HG02642 (cell line): ENCODE results near the gene CHST10.

Source experiments
- ATAC-seq: cut with Tn5 transposase; IDR thresholded peaks from one replicate; pipeline ENCODE4 v1.9.1; 2021; ENCODE audit warnings: mild to moderate bottlenecking; ENCODE audit not compliant: unreplicated experiment, poor library complexity

The CHST10 gene

DNA sequence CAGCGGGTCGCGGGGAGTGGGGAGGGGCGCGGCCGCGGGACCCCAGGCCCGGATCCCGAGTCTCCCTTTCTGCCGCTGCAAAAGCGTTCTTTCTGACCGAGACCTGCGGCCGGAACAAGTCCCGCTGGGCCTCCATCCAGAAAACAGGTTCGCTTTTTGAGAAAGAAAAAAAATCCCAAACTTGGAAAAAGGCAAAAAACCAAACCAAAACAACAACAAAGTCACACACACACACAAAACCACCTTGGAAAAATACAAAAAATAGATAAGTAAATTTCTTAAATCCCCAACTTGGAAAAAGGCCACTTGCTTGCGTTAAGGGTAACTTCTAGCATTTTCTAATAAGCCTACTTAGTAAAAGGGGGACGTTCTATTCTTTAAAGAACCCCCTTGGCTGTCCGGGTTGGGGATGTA, 250 bp upstream of the CHST10 start:
- no peak for ATAC-seq

GRCh38 chr2:100416397-100416934, 1.0 kb downstream of the CHST10 start:
- ATAC-seq, result no peak

DNA sequence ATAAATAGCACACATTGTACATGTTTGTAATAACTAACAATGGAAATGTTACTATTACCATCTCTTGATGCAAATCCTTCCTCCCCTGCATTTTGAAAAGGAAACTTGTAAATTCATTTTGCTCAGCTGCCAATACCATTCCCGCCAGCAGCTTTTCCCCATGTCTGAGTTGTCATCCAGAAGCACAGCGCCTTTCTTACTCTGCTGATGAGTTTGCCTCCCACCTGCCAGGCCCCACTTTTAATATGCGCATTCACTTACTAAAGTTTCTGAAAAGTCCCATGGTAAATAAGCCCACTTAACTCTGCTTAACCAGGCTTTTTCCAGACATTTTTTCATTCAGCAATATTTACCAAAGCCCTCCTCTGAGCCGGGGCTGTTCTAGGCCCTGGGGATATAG, 3.9 kb downstream of the CHST10 start:
- ATAC-seq, result no peak

DNA sequence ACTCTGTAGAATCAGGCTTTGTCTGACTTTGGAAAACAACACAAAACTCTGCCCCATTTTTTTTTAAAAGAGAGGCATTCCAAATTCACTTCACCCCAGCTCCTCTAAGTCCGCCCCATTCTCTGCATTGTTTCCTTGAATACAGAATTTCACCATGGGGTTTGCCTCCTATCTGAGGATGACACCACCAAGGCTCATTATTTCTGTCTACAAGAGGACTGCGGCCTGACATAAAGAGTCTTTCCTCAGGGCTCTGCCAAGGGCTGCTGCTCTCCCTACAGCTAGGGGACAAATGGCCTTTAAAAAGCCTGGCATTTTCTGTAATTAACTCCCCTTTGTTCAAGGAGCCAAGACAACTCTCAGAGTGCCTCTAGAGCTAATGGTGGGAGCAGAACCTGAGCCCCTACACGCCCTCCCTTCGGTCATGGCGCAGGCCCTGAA, 4.6 kb downstream of the CHST10 start:
- no peak for ATAC-seq

DNA sequence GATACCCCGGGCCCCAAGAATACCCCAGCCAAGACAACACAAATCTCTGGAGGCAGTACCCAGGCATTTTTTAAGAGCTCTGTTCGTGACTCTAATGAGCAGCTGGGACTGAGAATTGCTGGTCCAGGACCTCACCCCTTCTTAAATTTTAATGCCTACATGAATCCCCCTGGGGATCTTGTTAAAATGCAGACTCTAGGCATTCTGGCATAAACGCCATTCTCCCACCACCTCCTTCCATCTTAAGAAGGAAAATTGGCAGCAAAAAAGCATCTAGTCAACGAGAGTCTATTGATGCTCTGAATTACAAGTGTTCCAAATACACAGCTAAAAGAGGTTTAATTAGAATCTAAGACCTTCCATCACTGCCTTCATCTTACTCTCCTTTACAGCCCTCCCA, 5.0 kb downstream of the CHST10 start:
- ATAC-seq, result no peak

DNA sequence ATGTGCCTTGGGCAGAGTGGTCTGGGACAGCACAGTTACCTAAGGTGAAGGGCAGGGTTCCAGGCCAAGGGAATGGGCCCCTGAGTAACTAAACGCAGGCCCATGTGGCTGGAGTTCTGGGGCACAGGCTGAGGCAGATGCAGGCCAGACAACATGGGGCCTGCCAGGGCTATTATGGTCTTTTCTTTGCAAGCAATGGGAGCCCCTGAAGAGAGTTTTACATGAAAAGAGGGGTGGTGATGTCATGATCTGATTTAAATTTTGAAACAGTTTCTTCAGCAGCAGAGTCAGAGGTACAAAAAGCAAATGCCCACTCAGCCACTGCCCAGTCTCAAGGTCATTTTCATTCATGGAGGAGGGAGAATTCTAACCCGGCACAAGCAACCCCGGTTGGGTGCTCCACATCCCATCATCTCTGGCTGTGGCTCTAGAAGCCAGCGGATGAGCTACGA, 5.6 kb downstream of the CHST10 start:
- ATAC-seq, result no peak

GRCh38 chr2:100409975-100410647, 7.4 kb downstream of the CHST10 start:
- no peak for ATAC-seq

DNA sequence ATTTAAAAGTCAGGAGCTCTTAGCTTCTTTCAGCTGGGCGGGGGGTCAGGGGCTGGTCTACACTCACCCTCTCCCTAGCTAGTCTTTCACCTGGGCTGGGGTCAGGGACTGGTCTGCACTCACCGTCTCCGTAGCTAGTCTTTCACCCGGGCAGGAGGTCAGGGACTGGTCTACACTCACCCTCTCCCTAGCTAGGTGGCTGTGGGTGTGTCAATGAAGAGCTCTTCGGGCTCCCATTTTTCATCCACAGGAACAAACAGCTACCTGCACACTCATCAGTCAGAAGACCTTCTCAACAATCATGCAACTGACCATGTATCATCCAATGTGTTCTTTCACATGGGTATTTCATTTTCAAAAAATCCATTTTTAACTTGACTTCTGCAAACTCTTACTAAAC, 8.0 kb downstream of the CHST10 start:
- no peak for ATAC-seq

DNA sequence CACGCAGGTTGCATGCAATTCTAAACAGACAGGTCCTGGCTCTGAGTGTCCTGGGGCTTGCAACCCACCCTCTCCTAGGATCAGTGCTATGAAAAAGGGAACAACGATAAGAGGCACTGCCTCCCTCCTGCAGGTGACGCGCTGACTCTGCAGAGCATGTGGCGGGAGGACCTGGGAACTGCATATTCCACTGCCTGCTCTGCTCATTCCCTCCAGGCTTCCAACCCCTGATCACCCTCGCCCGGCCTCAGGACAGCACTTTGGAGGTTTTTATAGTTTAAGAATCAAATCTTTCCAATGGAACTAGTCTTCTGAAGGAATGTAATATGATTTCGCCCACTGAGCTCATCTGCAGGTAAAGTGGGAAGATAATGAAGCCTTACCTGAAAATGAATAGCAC, 8.5 kb downstream of the CHST10 start:
- ATAC-seq, result no peak

DNA sequence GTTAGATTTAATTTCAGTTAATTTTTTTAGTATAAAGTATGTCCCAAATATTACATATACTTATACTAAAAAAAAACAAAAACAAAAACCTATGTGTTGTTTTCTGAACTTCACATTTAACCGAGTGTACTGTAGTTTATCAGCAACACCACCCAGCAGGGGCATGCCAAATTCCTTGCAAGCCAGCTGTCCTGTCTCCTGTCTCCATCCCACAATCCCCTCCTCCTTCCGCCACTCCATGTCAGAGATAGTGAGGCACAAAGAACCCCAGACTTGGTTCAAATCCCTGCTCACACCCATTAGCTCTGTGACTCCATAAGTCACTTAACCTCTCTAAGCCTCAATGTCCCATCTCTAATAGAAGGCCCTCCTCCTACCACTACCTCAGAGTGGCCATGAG, 9.4 kb downstream of the CHST10 start:
- no peak for ATAC-seq

GRCh38 chr2:100407563-100407962, 9.9 kb downstream of the CHST10 start:
- no peak for ATAC-seq

GRCh38 chr2:100407073-100407472, 10.4 kb downstream of the CHST10 start:
- ATAC-seq, result no peak

GRCh38 chr2:100406120-100406508, 11.4 kb downstream of the CHST10 start:
- no peak for ATAC-seq

GRCh38 chr2:100405403-100406119, 11.9 kb downstream of the CHST10 start:
- ATAC-seq, result no peak

GRCh38 chr2:100404411-100404810, 13.1 kb downstream of the CHST10 start:
- ATAC-seq, result no peak

DNA sequence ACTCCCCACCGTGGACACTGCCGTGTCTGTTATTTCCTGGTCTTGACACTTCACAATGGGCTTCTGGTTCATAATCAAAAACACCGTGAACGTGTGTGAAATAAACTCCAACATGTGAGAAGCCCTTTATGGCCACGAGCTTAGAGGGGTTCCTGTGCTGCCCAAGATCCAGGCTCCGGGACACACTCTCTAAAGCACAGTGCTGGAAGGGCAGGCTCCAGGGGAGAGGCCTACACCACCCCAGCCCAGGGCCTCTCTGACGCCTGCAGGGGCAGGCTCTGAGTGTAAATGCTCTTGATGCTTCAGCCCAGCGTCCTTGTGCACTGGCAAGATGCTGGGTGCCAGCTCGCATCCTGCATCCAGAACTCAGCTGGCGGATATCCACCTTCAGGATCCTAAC, 13.7 kb downstream of the CHST10 start:
- ATAC-seq, result no peak

GRCh38 chr2:100401268-100401667, 16.2 kb downstream of the CHST10 start:
- no peak for ATAC-seq

GRCh38 chr2:100399714-100400113, 17.8 kb downstream of the CHST10 start:
- no peak for ATAC-seq

GRCh38 chr2:100397976-100398375, 19.5 kb downstream of the CHST10 start:
- ATAC-seq, result no peak

- ATAC-seq, result no peak
Observed at GRCh38 chr2:100397118-100397860, 20.2 kb downstream of the CHST10 start.

DNA sequence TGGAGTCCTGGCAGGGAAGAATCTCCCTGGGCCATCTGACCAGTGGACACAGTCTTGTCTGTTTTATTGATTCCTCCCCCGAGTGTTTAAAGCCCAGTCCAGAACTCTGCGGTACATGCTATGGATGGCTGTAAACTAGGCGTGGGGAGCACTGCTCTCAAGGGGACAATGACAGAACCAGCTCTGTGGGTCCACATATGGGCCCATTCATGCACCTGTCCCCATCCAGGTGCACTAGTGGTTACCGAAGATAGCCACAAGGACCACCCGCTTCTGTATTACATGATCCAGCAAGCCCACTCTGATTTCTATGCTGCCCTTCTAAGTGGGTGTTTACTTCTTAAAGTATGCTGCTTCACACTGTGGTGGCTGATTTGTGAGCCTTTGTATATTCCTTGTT, 21.0 kb downstream of the CHST10 start:
- ATAC-seq, result no peak
